ENCODE data around the gene ICAM2. TPM values are rescaled to one million over a fixed set of nuclear protein-coding genes. Genes with fewer than 3 reads are reported as not detected.

The ICAM2 gene
- total RNA-seq, 4 donors from 2014 or later = 7.2 to 71.1 (median 36.7) TPM

DNA sequence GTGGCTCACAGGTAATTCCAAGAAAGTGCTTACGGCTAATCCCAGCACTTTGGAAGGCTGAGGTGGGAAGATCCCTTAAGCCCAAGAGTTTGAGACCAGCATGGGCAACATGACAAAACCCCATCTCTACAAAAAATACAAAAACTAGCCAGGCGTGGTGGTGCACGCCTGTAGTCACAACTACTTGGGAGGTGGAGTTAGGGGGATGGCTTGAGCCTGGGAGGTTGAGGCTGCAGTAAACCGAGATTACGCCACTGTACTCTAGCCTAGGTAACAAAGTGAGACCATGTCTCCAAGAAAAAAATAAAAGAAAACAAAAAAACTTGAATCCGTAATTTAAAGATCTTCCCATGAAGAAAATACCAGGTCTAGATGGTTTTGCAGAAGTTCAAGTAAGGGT is 5.0 kb downstream of the ICAM2 start:
- Histone ChIP-seq H3K4me1 (no peaks in the 10 kb centered on the region), H3K9me3 (no peaks in the 10 kb centered on the region), H3K27ac (no peak overlapping the region), H3K27me3 (peaks cover 16% of the 10 kb centered on the region), H3K36me3 (no peaks in the 10 kb centered on the region), H3K4me3 (no peak overlapping the region)
- WGBS, 2 donors (ENCODE audit: low coverage in 1 of 2) = 91 to 100% methylated on average over 4 to 6 of the region's 6 CpGs
- no peak for ATAC-seq
- TF ChIP-seq POLR2AphosphoS5 (IDR thresholded peaks at IDR 0.05) (no peak), EP300 (IDR thresholded peaks at IDR 0.05) (no peak), POLR2A (IDR thresholded peaks at IDR 0.05) (no peak)
- TF ChIP-seq, protein P1, sequence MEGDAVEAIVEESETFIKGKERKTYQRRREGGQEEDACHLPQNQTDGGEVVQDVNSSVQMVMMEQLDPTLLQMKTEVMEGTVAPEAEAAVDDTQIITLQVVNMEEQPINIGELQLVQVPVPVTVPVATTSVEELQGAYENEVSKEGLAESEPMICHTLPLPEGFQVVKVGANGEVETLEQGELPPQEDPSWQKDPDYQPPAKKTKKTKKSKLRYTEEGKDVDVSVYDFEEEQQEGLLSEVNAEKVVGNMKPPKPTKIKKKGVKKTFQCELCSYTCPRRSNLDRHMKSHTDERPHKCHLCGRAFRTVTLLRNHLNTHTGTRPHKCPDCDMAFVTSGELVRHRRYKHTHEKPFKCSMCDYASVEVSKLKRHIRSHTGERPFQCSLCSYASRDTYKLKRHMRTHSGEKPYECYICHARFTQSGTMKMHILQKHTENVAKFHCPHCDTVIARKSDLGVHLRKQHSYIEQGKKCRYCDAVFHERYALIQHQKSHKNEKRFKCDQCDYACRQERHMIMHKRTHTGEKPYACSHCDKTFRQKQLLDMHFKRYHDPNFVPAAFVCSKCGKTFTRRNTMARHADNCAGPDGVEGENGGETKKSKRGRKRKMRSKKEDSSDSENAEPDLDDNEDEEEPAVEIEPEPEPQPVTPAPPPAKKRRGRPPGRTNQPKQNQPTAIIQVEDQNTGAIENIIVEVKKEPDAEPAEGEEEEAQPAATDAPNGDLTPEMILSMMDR (IDR thresholded peaks at IDR 0.05) = no peak

DNA sequence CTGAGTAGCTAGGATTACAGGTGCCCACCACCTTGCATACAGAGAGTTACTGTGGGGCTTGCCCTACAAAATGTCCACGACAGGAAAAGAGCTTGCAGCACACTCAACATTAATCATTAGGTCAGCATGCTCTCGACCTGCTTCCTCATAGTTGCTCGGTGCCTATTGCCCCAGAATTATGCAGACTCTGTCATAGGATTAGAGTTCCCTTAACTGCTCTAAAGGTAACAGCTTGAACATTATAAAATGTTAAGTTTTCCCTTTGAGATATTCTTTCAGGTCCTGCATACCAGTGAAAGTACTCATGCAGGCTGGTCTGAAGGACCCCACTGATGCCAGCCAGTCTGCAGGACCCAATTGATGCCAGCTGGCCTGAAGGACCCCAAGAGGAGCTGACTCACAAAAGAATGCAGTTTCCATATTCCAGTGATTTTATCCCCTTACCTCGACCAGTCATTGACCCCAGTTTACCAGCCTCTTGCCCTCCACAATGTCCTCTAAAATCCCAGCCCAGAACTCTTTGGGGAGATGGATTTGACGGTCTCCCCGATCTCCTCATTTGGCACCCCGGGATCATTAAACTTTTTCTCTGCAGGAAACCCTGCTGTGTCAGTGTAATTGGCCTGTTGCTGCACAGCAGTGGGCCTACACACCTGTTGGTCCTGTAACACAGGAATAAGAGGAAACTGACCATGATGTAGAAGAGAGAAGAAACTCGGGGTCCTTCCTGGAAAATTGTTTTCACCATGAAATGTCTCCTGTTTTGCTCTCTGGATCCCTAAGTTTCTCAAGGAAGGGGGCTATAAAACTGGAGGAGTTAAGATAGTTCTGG is 10.6 kb downstream of the ICAM2 start:
- peaks cover 0 to 36% (median 13%) of the 10 kb centered on the region in 3 donors for H3K4me1 ChIP-seq
- 47 to 69% methylated on average over 3 to 8 of the region's 8 CpGs for WGBS, 2 donors (ENCODE audit: low coverage in 1 of 2)
- H3K9me3 ChIP-seq = no peaks in the 10 kb centered on the region
- no peak overlapping the region for H3K4me3 ChIP-seq
- no peaks in the 10 kb centered on the region for H3K36me3 ChIP-seq
- peak; percentile 22 for ATAC-seq
- H3K27me3 ChIP-seq = peaks cover 26% of the 10 kb centered on the region
- TF ChIP-seq EP300 (IDR thresholded peaks at IDR 0.05) (no peak), POLR2A (IDR thresholded peaks at IDR 0.05) (no peak)
- TF ChIP-seq, protein P1 (IDR thresholded peaks at IDR 0.05) = no peak
- H3K27ac ChIP-seq = no peak overlapping the region

DNA sequence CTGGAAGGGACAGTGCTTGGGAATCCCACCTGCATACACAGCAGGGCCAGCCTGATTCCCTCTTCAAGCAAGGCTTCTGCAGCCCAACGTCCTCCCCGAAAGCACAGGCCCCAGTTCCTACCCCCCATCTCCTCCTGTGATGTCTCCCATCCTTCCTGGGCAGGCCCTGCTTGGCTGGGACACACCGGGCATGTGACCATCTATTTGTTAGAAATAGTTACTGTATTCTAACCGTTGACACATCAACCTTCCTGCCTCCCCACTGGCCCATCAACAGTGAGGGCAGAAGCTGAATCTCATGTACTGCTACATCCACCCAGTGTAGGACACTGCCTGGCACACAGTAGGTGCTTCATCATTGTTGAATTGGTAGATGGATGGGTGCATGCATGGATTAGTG is 11.6 kb downstream of the ICAM2 start:
- Histone ChIP-seq H3K27ac (peak overlapping the region in 1 of 4 donors; percentile 47), H3K4me1 (peaks cover 0 to 36% (median 13%) of the 10 kb centered on the region in 3 donors), H3K9me3 (no peaks in the 10 kb centered on the region), H3K36me3 (no peaks in the 10 kb centered on the region), H3K4me3 (no peak overlapping the region), H3K27me3 (peaks cover 26% of the 10 kb centered on the region)
- no peak for ATAC-seq
- 35% methylated on average over 2 of the region's 4 CpGs; no CpG with 5 or more reads in 1 of the 2 donors for WGBS, 2 donors (ENCODE audit: low coverage in 1 of 2)
- TF ChIP-seq EP300 (IDR thresholded peaks at IDR 0.05) (no peak), POLR2AphosphoS5 (IDR thresholded peaks at IDR 0.05) (no peak), POLR2A (IDR thresholded peaks at IDR 0.05) (no peak)
- TF ChIP-seq, protein P1 (IDR thresholded peaks at IDR 0.05) = no peak

DNA sequence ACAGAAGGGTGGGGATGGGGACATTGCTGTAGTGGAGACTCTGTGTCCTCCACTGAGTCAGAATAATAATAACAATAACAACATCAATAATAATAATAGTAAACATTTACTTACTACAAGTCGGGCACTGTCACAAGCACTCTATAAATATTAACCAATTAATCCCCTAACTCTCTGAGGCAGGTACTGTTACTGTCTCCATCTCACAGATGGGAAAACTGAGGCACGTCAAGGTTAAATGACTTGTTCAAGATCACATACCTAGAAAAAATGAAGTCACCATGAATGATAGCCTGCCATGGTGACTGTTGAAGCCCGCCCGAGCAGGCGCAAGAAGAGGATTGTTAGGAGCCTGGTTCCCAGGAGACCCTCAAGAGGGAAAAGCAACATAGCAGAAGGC is 12.1 kb downstream of the ICAM2 start:
- Histone ChIP-seq H3K4me3 (no peak overlapping the region), H3K4me1 (peaks cover 0 to 36% (median 13%) of the 10 kb centered on the region in 3 donors)
- no peak for ATAC-seq

More for the DNA sequence above, 12.1 kb downstream of the ICAM2 start:
- no peaks in the 10 kb centered on the region for H3K36me3 ChIP-seq
- TF ChIP-seq EP300 (IDR thresholded peaks at IDR 0.05) (no peak), POLR2A (IDR thresholded peaks at IDR 0.05) (no peak), POLR2AphosphoS5 (IDR thresholded peaks at IDR 0.05) (no peak)
- TF ChIP-seq, protein P1 (IDR thresholded peaks at IDR 0.05) = no peak
- peaks cover 25% of the 10 kb centered on the region for H3K27me3 ChIP-seq
- H3K27ac ChIP-seq = peak overlapping the region in 2 of 4 donors; percentile 37 to 47
- no peaks in the 10 kb centered on the region for H3K9me3 ChIP-seq
- WGBS, 2 donors (ENCODE audit: low coverage in 1 of 2) = 27 to 83% methylated on average over 1 to 5 of the region's 5 CpGs

Data from gastroesophageal sphincter (tissue), 4 donors.